ENCODE results near the gene REXO1. TPM values are rescaled to one million over a fixed set of nuclear protein-coding genes. Genes with fewer than 3 reads are reported as not detected.

REXO1 gene
- total and polyA plus RNA-seq, 9 of the 15 experiments (the other 6 are each of a cell fraction or from before 2014, with no cell fraction given) = 0.04 to 63.3 (median 15.8) TPM

- TF ChIP-seq MAX (CRISPR knock-in tag; IDR thresholded peaks at IDR 0.05) (peak; percentile 88; the same call in 1 of the 2 replicates), MBD1 (CRISPR knock-in tag; IDR thresholded peaks at IDR 0.05) (peak; percentile 81; the same call in 1 of the 2 replicates), THRAP3 (IDR thresholded peaks at IDR 0.05; ENCODE audit: borderline replicate concordance) (0 out of 2 replicates have a peak, but pooled peaks have one; percentile 43), CTCF (IDR thresholded peaks at IDR 0.05 in 2 of 3, conservative IDR thresholded peaks at IDR 0.05 in 1 of 3; ENCODE audit: insufficient read depth in 2 of 3, low read depth in 1 of 3, low read length in 3 of 3) (peak in 2 of 3 experiments; percentile 33 to 35; a peak in 4 of 6 replicates), STAT6 (CRISPR knock-in tag; IDR thresholded peaks at IDR 0.05) (0 out of 2 replicates have a peak, but pooled peaks have one; percentile 49), ZBTB33 (CRISPR knock-in tag; IDR thresholded peaks at IDR 0.05) (0 out of 2 replicates have a peak, but pooled peaks have one; percentile 55), MTA3 (IDR thresholded peaks at IDR 0.05; ENCODE audit: borderline replicate concordance) (0 out of 2 replicates have a peak, but pooled peaks have one; percentile 21), FOXP4 (CRISPR knock-in tag; IDR thresholded peaks at IDR 0.05; ENCODE audit: borderline replicate concordance) (peak; percentile 5; the same call in 1 of the 2 replicates)
These were observed 28.4 kb upstream of the REXO1 start (continued) for GRCh38 chr19:1876496-1877279.

Data from K562 (cell line).